WTC11 (cell line): Measurements from ENCODE around the gene FFAR1. TPM values are rescaled to one million over a fixed set of nuclear protein-coding genes. Genes with fewer than 3 reads are reported as not detected.

Source experiments
- ATAC-seq: fragments of 200-7000 bp; cut with Tn5 transposase; 2 replicates; pipeline ENCODE4 v1.10.0; 2021; ENCODE audit warnings: mild to moderate bottlenecking, moderate library complexity
- CTCF ChIA-PET: fragments of 300-600 bp; sonication (Branson Sonifier 250); formaldehyde crosslinking; loops from one replicate; lab custom pipeline; 2021; ENCODE audit warnings: antibody characterized with exemption; lab: Charles Lee
- POLR2A ChIA-PET: fragments of 350-600 bp; sonication (Branson Sonifier 250); formaldehyde crosslinking; loops from one replicate; lab custom pipeline; 2021; ENCODE audit warnings: antibody characterized with exemption; lab: Charles Lee
- DNase-seq: peaks from one replicate; pipeline ENCODE4 v3.0.0; 2021; ENCODE audit warnings: low spot score
- H3K27ac Mint-ChIP-seq: 2 replicates; pipeline ENCODE4 v1.8.0; 2021; ENCODE audit warnings: mixed read lengths
- H3K27me3 Mint-ChIP-seq: 2 replicates; pipeline ENCODE4 v1.8.0; 2021; ENCODE audit warnings: low read depth, mild to moderate bottlenecking, moderate library complexity, mixed read lengths
- H3K36me3 Mint-ChIP-seq: 2 replicates; pipeline ENCODE4 v1.8.0; 2021; ENCODE audit warnings: mixed read lengths
- H3K4me1 Mint-ChIP-seq: 2 replicates; pipeline ENCODE4 v1.8.0; 2022; ENCODE audit warnings: mixed read lengths
- H3K4me3 Mint-ChIP-seq: 2 replicates; pipeline ENCODE4 v1.8.0; 2021; ENCODE audit warnings: mild to moderate bottlenecking, moderate library complexity, mixed read lengths
- H3K9me3 Mint-ChIP-seq: 2 replicates; pipeline ENCODE4 v1.8.0; 2021; ENCODE audit warnings: mixed read lengths
- ATF2 ChIP-seq: sonication (generic); formaldehyde crosslinking; IDR thresholded peaks from 2 replicates; pipeline ENCODE4 v1.8.1; 2022; ENCODE audit warnings: low read depth, missing genetic modification reagents, borderline replicate concordance
- CBFB ChIP-seq: sonication (generic); formaldehyde crosslinking; IDR thresholded peaks from 2 replicates; pipeline ENCODE4 v1.8.1; 2022; ENCODE audit warnings: mild to moderate bottlenecking, low read depth, missing genetic modification reagents
- E2F4 ChIP-seq: sonication (generic); formaldehyde crosslinking; IDR thresholded peaks from 2 replicates; pipeline ENCODE4 v1.8.1; 2022; ENCODE audit warnings: low read depth, mild to moderate bottlenecking, moderate library complexity, missing genetic modification reagents, borderline replicate concordance
- ERG ChIP-seq: fragments of 250-450 bp; sonication (Bioruptor Pico); IDR thresholded peaks from 2 replicates; pipeline ENCODE4 v1.8.0; 2021; ENCODE audit warnings: mild to moderate bottlenecking
- ETV6 ChIP-seq: sonication (generic); formaldehyde crosslinking; IDR thresholded peaks from 2 replicates; pipeline ENCODE4 v1.8.1; 2022; ENCODE audit warnings: mild to moderate bottlenecking, missing genetic modification reagents
- GABPB1 ChIP-seq: sonication (generic); formaldehyde crosslinking; IDR thresholded peaks from 2 replicates; pipeline ENCODE4 v1.8.1; 2023; ENCODE audit warnings: mild to moderate bottlenecking, missing genetic modification reagents
- GRHL2 ChIP-seq: fragments of 250-450 bp; sonication (Bioruptor Pico); IDR thresholded peaks from 2 replicates; pipeline ENCODE4 v1.8.0; 2022; ENCODE audit warnings: mild to moderate bottlenecking, moderate library complexity; ENCODE audit not compliant: insufficient replicate concordance, severe bottlenecking
- HMGXB4 ChIP-seq: sonication (generic); formaldehyde crosslinking; IDR thresholded peaks from 2 replicates; pipeline ENCODE4 v1.8.1; 2023; ENCODE audit warnings: mild to moderate bottlenecking, moderate library complexity, missing genetic modification reagents
- JUN ChIP-seq: sonication (generic); formaldehyde crosslinking; IDR thresholded peaks from 2 replicates; pipeline ENCODE4 v1.8.0; 2023; ENCODE audit warnings: mild to moderate bottlenecking, missing genetic modification reagents
- KAT7 ChIP-seq: sonication (generic); formaldehyde crosslinking; IDR thresholded peaks from 2 replicates; pipeline ENCODE4 v1.8.1; 2023; ENCODE audit warnings: missing genetic modification reagents, mild to moderate bottlenecking, borderline replicate concordance
- NFATC4 ChIP-seq: fragments of 250-450 bp; sonication (Bioruptor Pico); IDR thresholded peaks from 2 replicates; pipeline ENCODE4 v1.9.0; 2021; ENCODE audit warnings: mild to moderate bottlenecking
- RELA ChIP-seq: sonication (generic); formaldehyde crosslinking; IDR thresholded peaks from 2 replicates; pipeline ENCODE4 v1.8.1; 2022; ENCODE audit warnings: missing genetic modification reagents, mild to moderate bottlenecking, borderline replicate concordance
- USF2 ChIP-seq: sonication (generic); formaldehyde crosslinking; IDR thresholded peaks from 2 replicates; pipeline ENCODE4 v1.8.1; 2023; ENCODE audit warnings: mild to moderate bottlenecking, missing genetic modification reagents, moderate library complexity
- ZNF138 ChIP-seq: sonication (generic); formaldehyde crosslinking; conservative IDR thresholded peaks from 2 replicates; pipeline ENCODE4 v1.8.1; 2022; ENCODE audit warnings: mild to moderate bottlenecking, moderate library complexity, missing genetic modification reagents
- ZNF317 ChIP-seq: sonication (generic); formaldehyde crosslinking; IDR thresholded peaks from 2 replicates; pipeline ENCODE4 v1.8.1; 2023; ENCODE audit warnings: low read depth, mild to moderate bottlenecking, moderate library complexity, missing genetic modification reagents, borderline replicate concordance
- ZNF512 ChIP-seq: sonication (generic); formaldehyde crosslinking; IDR thresholded peaks from 2 replicates; pipeline ENCODE4 v1.8.1; 2022; ENCODE audit warnings: missing genetic modification reagents, borderline replicate concordance
- total RNA-seq: library from RNA; stranded (reverse); gene quantifications from 3 replicates; pipeline ENCODE4 v1.2.3, GENCODE V29; 2021

FFAR1 gene
- total RNA-seq, 1 experiment from 2014 or later = 0.07 TPM

GRCh38 chr19:35380450-35381124 is 32.9 kb downstream of the FFAR1 start:
- POLR2A ChIA-PET = no interaction called here
- DNase-seq = no peak
- no peak overlapping the region for H3K27ac Mint-ChIP-seq
- peaks cover 45% of the 10 kb centered on the region for H3K9me3 Mint-ChIP-seq
- CTCF ChIA-PET = interaction anchor here (1.0 kb wide), 1 partner anchor 27 kb away, joined by 3 read pairs; no protein-coding TSS in a partner anchor
- H3K27me3 Mint-ChIP-seq = peaks cover 27% of the 10 kb centered on the region
- no peak overlapping the region for H3K4me3 Mint-ChIP-seq
- no peak for ATAC-seq
- peaks cover 13% of the 10 kb centered on the region for H3K36me3 Mint-ChIP-seq
- H3K4me1 Mint-ChIP-seq = peaks cover 14% of the 10 kb centered on the region
- TF ChIP-seq CBFB (CRISPR knock-in tag) (no peak), JUN (no peak), ATF2 (CRISPR knock-in tag) (no peak), GABPB1 (CRISPR knock-in tag) (peak; percentile 33; the same call in 1 of the 2 replicates)

- CTCF ChIA-PET = interaction anchor here (1.0 kb wide), 1 partner anchor 28 kb away, joined by 3 read pairs; no protein-coding TSS in a partner anchor
- H3K4me1 Mint-ChIP-seq = peaks cover 10% of the 10 kb centered on the region
Measured at GRCh38 chr19:35381318-35381717, 33.6 kb downstream of the FFAR1 start.

More at GRCh38 chr19:35381318-35381717, 33.6 kb downstream of the FFAR1 start:
- Mint-ChIP-seq H3K36me3 (peaks cover 17% of the 10 kb centered on the region), H3K4me3 (no peak overlapping the region), H3K27ac (no peak overlapping the region), H3K9me3 (peaks cover 42% of the 10 kb centered on the region), H3K27me3 (peaks cover 29% of the 10 kb centered on the region)
- POLR2A ChIA-PET = no interaction called here
- TF ChIP-seq HMGXB4 (CRISPR knock-in tag) (no peak), RELA (CRISPR knock-in tag) (no peak), NFATC4 (CRISPR knock-in tag) (no peak), ZNF512 (no peak), ATF2 (CRISPR knock-in tag) (no peak), GABPB1 (CRISPR knock-in tag) (no peak), ETV6 (no peak), GRHL2 (CRISPR knock-in tag) (no peak), ERG (CRISPR knock-in tag) (no peak), E2F4 (CRISPR knock-in tag) (no peak), ZNF317 (no peak), ZNF138 (CRISPR knock-in tag) (no peak), KAT7 (CRISPR knock-in tag) (no peak), USF2 (CRISPR knock-in tag) (no peak)
- DNase-seq = no peak
- ATAC-seq = no peak
